Glomerular visceral epithelial cell (primary cell): ENCODE results near the gene SDK1.
A peak's percentile ranks its signal among the peaks of the same experiment; 100 is the strongest.

ENCODE experiments used
- DNase-seq: peaks from one replicate; pipeline ENCODE4 v3.0.0-alpha.2; 2016; ENCODE audit errors: extremely low spot score

Gene SDK1

DNA sequence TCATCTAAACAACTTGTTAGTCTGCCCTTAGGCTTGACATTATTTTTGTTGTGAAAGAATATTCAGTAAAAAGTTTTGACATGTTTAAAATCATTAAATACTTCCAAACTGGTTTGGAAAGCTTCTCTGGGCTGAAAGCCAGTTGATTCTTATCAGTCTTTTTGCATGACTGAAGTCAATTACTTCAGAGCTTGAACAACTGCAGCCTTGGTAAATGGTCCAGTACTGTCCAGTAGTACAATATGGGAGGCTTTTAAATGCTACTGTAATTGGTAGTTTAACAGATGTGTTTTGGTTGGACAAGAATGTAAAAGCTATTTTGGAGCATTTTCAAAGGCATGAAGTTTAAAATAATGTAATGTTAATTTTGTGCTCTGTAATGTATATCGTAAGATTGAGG lies 103.4 kb downstream of the SDK1 start:
- peak; percentile 2 for DNase-seq

DNA sequence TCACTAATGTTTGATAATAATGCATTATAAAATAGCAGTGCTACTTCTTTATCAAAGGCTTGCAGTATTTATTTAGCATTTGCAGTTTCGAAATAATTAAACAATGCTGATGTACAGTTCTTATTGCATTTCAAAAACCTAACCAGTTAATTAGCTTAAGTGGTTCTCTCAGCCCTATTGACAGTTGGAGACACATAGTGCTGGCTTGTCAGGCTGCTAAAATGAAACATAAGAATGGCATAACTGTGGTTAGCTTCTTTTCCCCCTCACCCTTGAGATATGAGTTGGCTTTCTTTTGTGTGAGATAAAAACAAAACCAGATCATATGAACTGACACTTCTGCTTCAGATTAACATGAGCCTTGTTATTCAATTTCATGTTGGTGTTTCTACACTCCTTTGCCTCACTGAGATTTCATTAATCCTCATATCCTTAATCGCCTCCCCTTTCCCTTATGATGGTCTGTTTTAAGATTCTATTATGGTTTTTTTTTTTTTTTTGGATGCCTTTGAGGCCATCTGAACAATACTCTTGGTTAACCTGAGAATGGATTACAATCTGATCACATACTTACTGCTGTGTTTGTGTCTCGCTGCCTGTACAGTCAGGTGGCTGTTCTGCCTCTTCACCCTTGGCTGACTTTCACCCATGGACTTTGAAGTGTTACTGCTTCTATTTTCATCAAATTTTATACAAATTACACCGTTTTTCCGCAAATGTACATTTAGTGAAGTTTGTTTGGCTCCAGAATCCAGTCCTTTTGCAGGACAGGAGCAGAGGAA lies 108.0 kb downstream of the SDK1 start:
- no peak for DNase-seq

DNA sequence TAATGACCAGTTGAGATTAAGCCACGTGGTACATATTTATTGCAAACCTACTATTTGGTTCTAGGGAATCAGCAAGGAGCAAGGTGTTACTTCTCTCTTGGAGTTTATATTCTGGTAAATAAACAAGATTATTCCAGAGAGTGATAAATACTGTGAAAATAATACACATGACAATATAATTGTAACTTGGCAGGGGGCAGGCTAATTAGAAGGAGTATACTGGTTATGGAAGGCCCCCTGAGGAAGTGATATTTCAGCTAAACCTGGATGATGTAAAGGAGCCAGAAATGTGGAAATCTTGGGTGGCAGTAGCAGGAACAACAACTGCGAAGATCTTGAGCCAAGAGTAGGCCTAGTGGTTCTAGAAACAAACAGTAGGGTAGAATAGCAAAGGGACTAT lies 111.8 kb downstream of the SDK1 start:
- DNase-seq: no peak

DNA sequence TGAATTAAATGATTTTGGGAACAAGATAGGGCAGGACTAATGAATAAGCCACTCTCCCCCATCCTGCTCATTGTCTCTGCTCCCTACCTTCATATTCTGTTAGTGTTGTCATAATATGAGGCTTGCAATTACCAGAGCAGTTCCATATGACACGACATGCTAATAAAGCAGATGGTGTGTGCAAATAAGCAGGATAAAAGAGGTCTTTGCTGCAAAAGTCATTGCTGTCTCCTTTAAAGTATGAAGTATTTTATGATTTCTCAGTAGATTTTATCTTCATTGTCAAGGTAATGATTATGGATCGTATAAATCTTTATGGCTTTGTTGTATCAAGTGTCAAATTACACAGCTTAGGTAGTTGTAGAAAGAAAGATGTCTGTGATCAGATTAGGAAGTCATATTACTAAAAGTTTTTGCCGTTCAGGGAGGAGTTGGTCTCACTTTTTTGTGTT lies 114.8 kb downstream of the SDK1 start:
- no peak for DNase-seq

DNA sequence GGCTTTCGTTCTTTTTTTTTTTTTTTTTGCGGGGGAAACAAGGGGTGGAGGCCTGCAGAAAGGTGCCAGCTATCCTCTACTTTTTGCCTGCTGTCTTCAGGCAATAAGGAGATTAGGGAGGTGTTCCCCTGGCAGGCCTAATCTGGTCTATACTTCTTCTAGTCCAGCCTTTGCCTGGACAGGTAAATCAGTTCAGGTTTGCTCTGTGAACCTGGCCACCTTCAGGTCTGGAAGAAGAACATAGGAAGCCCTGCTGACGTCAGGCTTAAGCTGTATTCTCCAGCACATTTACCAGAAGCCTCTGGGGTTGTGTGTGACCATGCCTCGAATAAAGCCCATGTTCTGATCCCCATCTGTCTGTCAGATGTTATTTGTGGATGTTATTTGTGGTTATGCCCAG lies 115.4 kb downstream of the SDK1 start:
- no peak for DNase-seq

DNA sequence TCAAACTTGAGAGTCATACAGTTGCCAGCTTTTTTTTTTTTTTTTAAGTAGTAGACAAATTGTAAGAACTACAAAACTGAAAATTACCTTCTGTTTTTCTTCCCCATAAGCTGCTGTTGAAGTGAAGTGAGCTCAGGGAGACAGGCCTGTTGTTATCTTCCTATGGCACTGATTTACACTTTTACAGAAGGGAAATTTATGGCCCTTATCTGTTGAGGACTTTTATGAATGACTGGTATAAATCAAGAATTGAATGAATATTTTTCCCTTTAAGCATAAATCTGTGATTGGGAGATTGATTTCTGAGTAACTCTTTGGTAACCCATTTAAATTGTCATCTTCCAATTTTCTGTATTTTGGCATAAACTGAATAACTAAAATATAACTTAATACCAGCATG lies 124.0 kb downstream of the SDK1 start:
- DNase-seq: no peak

DNA sequence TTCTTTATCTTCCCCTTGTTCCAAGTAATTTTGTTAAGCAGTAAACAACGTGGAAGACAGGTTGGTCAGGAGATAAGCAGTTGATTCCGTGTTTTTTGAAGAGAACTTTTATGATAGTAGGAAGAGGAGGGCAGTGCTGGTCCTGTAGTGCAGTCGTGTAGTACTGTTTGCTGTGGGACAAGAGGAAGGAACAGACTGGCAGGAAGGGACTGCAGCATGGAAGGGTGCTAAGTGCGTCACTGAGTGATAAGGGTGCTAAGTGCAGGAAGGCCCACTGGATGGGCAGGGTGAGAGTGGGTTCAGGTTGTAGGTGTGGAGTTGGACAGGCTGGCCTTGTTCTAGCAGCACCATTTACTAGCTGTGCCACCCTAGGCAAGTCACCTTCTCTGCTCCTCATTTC lies 125.0 kb downstream of the SDK1 start:
- no peak for DNase-seq

DNA sequence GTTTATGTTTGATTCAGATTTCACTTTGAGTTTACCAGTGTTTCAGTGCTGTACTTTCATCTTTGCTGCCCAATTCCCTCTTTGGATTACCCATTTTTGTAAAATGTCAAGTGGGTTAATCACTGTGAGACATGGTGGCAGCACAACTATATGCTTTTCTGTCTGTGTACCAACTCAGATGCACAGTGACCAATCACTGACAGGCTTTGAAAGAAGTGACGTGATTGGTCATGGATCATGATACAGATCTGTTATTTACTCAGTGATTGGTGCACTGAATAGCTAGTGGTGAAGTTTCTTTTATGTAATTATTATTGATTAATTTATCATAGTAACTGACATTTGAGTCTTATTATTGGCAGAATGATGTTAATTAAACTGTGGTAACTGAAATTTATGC lies 126.9 kb downstream of the SDK1 start:
- no peak for DNase-seq

DNA sequence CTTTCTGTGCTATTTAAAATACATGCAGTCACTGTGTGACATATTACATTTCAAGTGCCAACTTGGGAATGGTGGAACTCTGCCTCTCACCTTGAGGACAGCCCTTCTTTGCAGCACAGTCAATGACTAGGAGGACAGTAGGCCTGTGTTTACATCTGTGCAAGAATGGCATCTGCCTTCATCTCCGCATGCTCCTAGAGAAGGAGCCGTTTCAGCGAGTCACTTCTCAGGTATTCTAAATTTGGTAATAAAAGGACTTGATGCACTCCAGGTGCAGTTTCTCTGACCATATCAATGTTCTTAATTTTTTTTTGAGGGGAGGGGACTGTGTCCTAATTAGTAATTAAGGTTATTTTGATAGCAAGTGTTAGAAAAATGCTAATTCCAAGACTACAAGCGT lies 128.9 kb downstream of the SDK1 start:
- no peak for DNase-seq

DNA sequence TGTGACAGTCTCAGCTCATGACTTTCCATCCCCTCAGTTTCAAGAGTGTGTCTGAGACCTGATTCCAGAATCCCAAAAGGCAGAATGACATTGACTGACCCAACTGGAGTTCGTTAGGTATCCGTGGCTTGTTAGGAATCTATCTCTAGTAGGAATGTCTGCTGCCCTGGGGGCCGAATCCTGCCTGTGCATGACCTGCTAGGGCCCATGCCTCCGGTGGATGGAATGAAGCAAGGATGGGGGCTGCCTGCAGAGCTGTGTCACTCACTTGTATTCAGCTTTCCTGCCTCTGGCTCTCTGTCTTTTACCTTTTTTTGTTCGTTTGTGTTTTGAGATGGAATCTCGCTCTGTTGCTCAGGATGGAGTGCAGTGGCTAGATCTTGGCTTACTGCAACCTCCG lies 129.5 kb downstream of the SDK1 start:
- no peak for DNase-seq

DNA sequence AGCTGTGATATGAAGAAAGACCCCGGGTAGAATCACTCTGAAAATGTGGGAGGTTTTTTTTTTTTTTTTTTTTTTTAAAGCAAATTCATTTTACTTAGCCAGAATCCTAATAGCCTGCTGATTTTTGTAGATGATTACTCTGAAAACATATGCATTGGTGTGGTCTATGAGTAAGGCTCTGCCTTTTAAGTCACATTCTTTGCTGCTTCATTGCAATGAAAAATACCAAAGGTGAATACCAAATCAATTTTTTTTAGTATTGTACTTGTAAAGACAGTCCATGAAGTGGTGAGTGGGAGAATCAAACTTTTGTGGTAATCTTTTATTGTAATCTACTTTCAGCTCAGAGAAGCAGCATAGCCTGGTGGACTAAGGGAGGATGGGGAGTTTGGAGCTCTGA lies 130.3 kb downstream of the SDK1 start:
- no peak for DNase-seq

DNA sequence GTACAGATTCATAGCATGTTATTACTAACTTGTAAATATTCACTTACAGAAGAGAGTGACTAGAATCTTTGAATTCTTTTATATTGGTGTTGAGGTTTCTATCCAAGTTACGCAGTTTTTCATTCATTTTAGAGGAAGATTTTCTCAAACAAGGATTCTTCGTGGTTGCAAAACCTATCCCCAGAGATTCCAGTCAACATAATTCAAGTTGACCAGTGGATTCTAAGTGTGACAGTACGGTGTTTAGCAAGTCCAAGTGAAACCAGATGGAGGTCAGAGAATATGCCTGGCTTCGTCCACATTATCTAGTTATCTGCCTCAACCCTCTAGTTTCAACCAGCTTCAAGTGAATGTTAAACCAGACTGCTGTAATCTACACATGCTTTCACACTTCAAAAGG lies 131.9 kb downstream of the SDK1 start:
- no peak for DNase-seq

DNA sequence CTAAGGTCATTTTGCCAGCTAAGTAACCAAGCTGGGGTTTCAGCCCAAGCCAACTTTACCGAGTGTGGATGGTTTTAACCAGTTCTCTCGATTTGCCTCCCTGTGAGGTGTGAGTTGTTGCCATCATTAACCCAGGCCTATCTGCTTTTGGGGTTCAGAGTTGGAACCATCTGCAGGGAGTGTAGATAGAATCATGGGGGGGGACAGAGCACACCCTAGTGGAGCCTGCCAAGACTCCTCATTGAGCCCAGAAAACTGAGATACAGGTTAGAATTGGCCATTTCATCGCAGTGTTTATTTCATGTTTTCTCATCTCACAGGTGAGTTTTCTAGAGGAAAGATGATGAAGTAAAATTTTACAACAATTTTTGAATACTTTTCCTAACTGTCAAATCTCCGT lies 133.6 kb downstream of the SDK1 start:
- DNase-seq: no peak

DNA sequence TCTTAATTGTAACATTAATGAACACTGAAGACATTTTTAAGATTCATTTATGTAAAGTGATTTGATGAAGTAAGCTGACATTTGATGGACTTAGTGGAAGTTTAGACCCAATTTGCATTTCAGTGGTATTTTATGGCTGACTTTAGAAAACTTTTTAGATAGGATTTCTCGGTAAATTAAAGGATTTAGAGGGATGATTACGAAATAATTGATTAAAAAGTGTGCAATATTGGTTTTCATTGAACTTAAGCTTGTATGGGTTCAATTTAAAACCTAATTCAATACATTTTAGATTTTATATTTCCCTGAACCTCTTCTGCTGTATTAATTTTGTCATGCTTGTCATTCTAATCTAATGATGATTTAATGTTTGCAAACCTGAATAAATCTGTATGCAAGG lies 135.1 kb downstream of the SDK1 start:
- DNase-seq: no peak

DNA sequence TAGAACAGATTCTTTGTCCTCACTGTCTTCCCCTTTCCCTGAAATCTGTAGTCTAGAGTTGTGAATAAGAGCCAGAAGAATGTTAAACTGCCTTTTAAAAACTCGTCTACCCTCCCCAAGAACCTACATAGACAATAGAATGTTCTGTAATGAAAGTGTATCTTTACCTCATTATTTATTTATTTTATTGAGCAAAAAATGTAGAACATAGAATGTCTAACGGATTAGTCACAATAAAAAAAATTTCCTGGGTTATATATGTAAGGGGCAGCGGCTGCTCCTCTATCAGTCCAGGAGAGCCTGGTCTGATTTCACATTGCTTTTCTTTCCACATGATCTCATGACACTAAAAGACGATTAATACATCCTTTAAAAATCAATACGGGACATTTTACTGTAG lies 135.7 kb downstream of the SDK1 start:
- DNase-seq: peak; percentile 58

DNA sequence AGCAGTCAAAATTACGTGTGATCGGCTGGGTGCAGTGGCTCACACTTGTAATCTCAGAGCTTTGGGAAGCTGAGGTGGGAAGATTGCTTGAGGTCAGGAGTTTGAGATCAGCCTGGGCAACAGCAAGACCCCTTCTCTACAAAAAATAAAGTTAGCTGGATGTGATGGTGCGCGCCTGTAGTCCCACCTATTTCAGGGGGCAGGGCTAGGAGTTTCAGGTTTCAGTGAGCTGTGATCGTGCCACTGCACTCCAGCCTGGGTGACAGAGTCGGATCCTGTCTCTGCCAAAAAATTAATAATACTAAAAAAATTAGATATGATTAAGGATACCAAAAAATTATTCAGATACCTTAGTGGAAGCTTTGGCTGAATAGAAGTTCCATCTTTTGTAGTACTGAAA lies 136.4 kb downstream of the SDK1 start:
- no peak for DNase-seq

DNA sequence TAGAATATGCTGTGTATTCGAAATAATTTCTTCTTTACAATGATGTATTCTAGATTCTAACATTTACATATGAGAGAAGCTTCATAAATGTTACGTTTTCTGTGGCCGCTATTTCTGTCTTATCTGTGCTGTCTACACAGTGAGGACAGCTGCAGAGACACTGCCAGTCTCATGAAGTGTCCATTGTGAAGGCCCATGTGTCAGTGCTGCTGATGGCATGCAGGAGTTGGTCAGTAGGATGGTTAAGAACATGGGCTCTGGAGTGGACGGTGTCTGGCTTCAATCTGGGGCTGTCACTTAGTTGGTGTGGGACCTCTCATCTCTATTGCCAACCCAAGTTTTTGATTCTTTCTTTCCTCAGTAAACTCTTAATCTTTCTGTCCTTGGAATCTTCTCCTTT lies 137.3 kb downstream of the SDK1 start:
- no peak for DNase-seq

DNA sequence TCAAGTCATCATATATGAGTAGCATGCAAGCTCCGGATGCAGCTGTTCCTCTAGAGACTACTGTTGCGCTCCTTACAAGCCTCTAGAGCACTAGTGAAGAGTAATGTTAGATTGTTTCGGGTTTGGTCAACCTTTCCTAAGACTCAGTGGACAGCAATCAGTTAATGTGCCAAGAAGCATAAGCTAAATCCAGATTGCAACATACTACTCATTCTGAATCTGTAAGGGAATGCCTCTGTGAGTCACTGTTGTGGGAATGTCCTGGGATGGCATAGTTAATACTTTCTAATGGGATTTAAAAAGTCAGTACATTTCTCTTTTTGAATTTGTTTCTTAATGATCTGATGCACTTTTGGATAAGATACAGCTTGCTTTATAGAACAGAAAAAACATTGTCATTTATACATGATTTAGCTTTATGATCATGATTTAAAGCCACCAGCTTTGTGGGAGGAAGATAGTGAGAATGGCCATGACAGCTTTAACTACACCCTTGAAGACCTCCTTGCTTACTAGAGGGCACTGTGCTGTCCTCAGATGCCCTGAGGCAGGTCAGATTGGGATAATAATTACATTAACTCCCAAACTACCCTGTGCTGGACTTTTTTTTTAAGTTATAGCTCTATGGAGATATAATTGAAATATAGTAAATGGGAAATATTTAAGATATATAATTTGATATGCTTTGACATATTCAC lies 138.4 kb downstream of the SDK1 start:
- peak; percentile 72 for DNase-seq

DNA sequence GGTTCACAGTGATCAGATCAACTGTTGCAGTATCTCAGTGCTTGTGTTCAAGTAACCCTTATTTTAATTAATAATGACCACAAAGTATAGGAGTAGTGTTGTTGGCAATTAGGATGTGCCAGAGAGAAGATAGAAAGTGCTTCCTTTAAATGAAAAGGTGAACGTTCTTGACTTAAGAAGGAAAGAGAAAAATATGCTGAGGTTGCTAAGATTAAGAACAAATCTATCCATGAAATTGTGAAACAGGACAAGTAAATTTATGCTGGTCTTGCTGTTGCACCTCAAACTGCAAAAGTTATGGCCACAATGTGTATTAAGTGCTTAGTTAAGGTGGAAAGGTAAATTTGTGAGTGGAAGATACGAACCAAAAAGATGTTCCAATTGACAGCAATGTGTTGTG lies 139.5 kb downstream of the SDK1 start:
- no peak for DNase-seq

DNA sequence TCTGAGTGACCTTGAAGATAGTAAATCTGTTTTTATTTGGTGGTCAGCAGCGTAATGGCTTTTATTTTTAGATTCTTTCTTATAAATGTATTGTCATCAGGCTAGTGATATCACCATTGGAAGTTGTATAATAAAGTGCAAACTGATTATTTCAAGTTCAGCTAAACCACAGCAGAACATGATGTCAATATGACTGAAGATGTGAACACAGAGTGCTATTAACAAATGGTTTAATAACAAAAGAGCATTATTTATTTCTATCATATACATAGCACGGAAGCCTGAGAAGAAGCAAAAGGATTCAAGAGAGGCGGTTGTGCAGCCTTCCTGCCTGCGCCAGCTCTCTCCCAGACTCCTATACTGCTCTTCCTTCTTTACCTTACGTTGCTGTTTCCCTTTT lies 142.7 kb downstream of the SDK1 start:
- DNase-seq: no peak

DNA sequence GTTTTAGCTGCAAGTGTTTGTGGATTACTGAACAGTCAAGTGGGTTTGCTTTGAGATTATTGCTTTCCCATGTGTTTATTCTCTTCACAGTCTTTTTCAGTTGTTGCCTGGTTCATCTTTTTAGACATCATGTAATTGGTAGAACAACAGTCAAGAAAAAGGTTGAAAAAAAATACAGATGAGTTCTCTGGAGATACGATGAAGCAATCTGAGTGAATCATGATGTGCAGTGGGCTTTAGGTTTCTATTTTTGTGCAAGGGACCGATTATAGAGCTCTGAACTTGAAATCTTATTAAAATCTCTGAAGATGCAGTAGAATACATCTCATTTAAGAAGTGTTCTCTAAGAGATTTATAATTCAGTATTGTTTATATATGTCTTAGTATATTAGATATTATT lies 145.7 kb downstream of the SDK1 start:
- no peak for DNase-seq

DNA sequence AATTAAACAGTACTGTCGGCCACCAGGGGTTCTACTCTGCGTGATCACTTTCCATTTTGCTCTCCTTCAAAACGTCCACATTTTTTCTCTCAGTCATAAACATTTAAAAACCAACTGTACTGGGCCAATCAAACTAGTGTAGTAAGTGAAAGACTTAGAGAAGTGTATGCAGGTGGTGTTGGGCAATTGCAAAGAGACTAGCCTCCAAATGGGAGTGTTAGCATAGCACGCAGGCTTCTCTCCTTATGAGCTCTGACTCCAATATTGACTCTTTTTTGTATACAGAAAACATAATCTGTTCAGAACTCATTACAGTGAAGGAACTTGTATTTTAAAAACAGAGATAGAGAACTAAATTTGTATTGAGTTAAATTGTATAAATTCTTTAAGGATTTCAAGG lies 150.6 kb downstream of the SDK1 start:
- DNase-seq: no peak

DNA sequence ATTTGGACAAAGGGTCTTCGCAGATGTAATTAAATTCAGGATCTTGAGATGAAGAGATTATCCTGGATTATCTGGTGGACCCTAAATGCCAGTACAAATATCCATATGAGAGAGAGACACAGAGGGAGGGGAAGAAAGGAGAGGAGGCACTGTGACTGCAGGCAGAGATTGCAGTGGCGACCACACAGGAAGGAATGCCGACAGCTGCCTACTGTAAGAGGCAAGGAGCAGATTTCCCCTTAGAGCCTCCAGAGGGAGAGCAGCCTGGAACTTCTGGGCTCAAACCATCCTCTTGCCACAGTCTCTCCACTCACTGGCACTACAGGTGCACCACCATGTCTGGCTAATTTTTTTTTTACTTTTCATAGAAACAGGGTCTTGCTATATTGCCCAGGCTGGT lies 152.3 kb downstream of the SDK1 start:
- no peak for DNase-seq
